ENCODE results near the gene FRA10AC1.
A peak's percentile ranks its signal among the peaks of the same experiment; 100 is the strongest.
"Not testable (repeated sequence)": the region's sequence is repeated elsewhere in the genome, so short reads cannot be mapped to it uniquely, and the experiment has no call there.

FRA10AC1 gene

GRCh38 chr10:93701866-93702209, 554 bp downstream of the FRA10AC1 start:
- DNase-seq: no peak

- no peak for DNase-seq
These were observed 5.2 kb downstream of the FRA10AC1 start for GRCh38 chr10:93697207-93697606.

DNA sequence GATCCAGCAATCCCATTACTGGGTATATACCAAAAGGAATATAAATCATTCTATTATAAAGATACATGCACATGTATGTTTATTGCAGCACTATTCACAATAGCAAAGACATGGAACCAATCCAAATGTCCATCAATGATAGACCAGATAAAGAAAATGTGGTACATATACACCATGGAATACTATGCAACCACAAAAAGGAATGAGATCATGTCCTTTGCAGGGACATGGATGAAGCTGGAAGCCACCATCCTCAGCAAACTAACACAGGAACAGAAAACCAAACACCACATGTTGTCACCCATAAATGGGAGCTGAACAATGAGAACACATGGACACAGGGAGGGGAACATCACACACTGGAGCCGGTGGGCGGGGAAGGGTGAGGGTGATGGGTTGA, 5.8 kb downstream of the FRA10AC1 start:
- DNase-seq: not testable (repeated sequence)

DNA sequence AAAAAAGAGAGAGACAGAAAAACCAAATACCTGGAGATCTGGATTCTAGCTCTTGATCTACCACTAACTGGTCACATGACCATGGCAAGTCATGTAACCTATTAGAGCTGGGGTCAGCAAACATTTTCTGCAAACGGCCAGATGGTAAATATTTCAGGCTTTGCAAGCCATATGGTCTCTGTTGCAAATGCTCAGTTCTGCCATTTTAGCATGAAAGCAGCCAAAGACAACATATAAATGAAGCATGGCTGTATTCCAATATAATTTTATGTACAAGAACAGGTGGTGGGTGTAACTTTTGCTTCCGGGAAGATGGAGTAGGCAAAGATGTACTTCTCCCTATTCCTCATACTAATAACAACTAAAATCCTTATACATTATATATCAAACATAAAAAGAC, 6.7 kb downstream of the FRA10AC1 start:
- no peak for DNase-seq

- no peak for DNase-seq
These were observed 14.7 kb downstream of the FRA10AC1 start for GRCh38 chr10:93687737-93688136.

DNA sequence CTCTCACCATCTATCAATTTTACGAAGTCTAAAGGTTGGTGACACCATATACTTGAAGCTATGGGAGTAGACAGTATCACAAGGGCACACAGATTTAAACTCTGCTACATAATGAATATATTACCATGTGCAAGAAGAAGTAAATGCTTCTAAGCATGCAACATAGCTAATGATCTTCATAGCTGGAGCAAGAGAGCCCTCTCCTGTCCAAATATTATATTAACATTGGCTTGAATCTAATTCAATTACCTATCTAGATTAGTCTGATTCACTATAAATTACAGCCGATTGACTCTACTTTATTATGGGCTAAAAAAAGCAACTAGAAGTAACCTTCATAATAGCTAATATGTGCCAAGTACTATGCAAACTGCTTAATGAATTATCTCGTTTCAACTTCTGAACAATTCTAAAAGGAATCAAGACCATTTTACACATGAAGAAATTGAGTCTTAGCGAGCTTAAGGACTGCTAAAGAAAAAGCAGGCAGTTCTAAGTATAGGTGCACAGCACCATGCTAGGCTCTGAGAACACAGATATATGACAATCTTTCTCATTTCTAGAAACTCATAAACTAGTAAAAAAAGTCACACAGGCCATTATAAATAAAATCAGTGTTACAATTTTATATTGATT, 21.9 kb downstream of the FRA10AC1 start:
- peak; percentile 2 for DNase-seq

GRCh38 chr10:93678805-93679587, 23.4 kb downstream of the FRA10AC1 start:
- DNase-seq: no peak

DNA sequence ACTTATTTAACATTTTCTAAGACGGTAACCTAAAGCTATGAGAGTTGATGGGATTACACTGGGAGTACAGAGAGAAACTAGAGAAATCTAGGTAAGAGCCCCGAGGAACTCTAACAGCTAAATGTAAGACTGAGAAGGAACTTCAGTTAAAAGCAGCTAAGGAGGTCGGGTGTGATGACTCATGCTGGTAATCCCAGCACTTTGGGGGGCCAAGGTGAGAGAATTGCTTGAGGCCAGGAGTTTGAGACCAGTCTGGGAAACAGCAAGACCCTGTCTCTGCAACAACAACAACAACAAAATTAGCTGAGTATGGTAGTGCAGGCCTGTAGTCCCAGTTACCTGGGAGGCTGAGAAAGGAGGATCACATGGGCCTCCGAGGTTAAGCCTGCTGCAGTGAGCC, 24.0 kb downstream of the FRA10AC1 start:
- no peak for DNase-seq

- DNase-seq: no peak
These were observed 28.6 kb downstream of the FRA10AC1 start for GRCh38 chr10:93673791-93674190.

- no peak for DNase-seq
These were observed 29.5 kb downstream of the FRA10AC1 start for GRCh38 chr10:93672890-93673289.

DNA sequence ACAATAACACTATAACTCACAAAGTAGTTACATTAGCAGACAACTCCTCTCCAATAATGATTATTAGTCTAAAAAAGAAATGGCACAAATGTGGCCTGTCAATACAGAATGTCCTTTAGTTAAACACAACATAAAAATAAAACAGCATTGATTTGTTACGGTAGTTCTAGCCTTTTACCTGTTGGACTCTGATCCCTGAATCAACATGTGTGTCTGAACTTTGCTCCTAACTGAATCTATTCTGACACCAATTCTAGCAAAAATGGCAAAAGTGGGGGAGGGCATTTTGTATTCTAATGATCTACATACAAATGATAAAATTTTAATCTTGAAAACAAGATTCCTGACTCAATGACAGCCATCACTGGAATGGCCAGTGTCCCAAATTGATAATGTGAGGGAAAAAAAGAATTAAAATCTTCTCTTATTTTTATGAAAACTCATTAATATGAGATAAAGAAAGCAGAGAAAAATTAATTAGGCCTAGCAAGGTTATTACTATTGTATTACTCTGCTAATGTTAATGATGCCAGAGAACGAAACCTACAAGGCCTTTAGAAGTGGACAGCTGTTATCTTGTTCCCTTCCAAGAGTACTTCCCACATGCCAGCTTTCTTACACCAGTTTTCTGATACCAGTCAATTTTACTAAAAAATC, 30.2 kb downstream of the FRA10AC1 start:
- DNase-seq: no peak

DNA sequence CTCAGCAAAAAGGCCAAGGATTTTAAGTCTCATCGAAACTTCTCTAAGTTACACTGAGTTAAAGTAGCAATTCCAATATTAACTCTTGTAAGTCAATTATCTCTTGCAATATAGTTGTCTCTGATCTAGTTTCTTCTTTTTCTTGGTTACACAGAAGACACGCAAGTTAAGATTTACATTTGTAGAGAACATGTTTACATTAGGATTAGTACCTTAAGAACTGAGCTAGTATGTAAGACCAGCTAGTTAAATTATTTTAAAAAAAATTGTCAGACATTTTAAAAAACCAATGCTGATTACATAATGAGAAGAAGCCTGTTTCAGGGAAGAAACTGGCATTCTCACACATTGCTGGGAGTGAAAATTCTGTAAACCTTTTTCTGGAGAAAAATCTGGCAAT, 31.4 kb downstream of the FRA10AC1 start:
- DNase-seq: no peak

GRCh38 chr10:93670372-93670771, 32.0 kb downstream of the FRA10AC1 start:
- DNase-seq: no peak

DNA sequence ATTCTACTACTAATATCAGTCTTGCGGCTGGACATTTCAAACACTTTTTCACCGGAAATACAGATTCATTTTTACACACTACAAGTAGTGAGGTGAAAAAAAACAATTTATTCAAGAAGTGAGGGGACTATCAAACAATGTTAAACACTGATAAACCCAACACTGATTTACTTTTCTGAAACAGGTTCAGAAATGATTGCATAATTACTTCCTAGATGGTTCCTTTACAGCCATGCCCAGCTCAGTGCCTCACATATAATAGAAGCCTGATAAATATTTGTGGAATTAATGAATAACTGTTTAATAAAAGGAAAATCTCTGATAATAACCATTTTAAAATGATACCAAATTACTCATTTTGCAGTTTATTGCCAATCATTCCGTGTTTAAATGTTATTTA, 34.6 kb downstream of the FRA10AC1 start:
- no peak for DNase-seq

- DNase-seq: no peak
These were observed 36.4 kb downstream of the FRA10AC1 start for GRCh38 chr10:93666030-93666429.

DNA sequence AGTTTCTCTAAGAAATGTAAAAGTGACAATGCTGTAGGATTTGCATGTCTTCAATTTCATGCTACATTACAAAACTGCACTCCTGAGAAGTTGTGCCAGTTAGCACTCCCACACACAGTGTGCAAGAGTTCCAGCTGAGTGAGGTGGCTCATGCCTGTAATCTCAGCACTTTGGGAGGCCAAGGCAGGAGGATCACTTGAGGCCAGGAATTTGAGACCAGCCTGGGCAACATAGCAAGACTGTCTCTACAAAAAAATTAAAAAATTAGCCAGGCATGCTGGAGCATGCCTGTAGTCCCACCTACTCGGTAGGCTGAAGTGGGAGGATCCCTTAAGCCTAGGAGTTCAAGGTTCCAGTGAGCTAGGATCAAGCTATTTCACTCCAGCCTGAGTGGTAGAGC, 44.6 kb downstream of the FRA10AC1 start:
- no peak for DNase-seq

- DNase-seq: no peak
These were observed 46.2 kb downstream of the FRA10AC1 start for GRCh38 chr10:93656155-93656554.

DNA sequence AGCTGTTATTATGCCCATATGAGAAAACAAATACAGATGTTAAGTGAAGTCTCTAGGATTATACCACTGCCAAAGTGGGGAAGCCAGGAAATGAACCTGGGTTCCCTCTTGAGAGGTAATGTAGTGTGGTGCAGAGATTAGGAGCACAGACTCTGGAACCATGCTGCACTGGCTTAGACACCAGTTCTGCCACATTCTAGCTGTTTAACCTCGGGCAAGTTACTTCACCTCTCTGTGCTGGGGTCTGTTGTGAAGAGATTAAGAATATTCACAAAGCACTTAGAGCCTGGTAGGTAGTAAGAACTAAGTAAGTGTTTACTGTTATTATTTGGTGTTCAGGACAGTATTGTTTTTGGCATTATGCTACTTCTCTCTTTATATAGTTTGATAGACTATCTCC, 48.2 kb downstream of the FRA10AC1 start:
- DNase-seq: no peak

DNA sequence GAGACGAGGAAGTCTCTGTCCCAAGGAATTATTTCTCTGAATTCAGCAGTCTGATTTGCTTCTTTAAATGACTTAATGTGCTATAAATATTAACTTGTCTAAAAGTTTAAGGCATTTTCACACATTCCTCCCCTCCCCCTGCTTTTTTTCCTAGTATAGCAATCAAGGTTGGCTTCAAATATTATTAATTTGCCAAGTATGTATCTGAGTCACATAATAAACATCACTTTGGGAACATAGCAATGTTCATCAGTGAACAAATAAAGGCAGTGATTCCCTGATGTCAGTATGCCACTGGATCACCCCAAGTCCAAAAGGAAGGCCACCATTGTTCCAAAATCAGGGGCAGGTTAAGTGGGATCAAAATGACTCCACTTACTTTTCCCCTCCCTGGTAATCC, 49.5 kb downstream of the FRA10AC1 start:
- no peak for DNase-seq

- no peak for DNase-seq
These were observed 62.6 kb downstream of the FRA10AC1 start for GRCh38 chr10:93639791-93640190.

GRCh38 chr10:93630625-93631557, 71.5 kb downstream of the FRA10AC1 start:
- no peak for DNase-seq

GRCh38 chr10:93629647-93630305, 72.6 kb downstream of the FRA10AC1 start:
- DNase-seq: no peak

- no peak for DNase-seq
These were observed 73.5 kb downstream of the FRA10AC1 start for GRCh38 chr10:93628858-93629257.
